Activated T-cell treated with anti-CD3 and anti-CD28 coated beads for 4 hours (primary cell): ENCODE data around the gene TMEM19.

Source experiments
- DNase-seq: peaks from one replicate; pipeline ENCODE4 v3.0.0-alpha.2; 2020

The TMEM19 gene

DNA sequence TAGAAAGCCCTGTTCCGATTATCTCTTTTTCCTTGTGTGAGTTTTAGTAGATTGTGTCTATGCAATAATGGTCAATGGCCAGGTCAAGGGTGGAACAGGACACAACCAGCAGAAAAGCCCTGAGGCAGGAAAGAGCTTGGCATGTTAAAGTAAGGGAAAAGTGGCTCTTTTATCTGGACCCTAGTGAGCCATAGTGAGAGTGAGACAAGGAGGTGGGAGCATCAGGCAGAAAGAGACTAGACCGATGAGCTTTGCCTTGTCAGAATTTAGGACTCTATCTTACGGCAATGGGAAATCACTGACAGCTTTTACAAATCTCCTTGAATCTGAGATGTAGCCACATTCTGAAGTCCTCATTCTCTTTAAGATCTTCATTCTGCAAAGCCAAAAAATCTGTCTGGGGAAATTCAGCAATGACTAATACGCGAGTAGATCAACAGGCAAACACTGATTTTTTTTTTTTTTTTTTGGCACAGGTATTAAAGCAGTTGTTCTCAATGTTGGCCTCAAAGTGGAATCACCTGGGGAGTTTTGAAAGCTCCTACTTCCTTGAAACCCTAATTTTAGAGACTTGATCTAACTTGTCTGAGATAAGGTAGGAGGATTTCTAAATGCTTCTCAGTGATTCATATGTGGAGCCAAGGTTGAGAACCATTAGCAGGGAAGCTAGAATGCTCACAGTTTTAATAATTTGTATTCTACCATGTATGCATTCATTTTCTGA is 33.9 kb downstream of the TMEM19 start:
- no peak for DNase-seq

- no peak for DNase-seq
Measured at GRCh38 chr12:71721783-71722505, 36.1 kb downstream of the TMEM19 start.

- no peak for DNase-seq
Measured at GRCh38 chr12:71725011-71725410, 39.1 kb downstream of the TMEM19 start.

GRCh38 chr12:71726548-71726947 is 40.7 kb downstream of the TMEM19 start:
- DNase-seq: no peak

GRCh38 chr12:71727958-71728357 is 42.1 kb downstream of the TMEM19 start:
- no peak for DNase-seq

DNA sequence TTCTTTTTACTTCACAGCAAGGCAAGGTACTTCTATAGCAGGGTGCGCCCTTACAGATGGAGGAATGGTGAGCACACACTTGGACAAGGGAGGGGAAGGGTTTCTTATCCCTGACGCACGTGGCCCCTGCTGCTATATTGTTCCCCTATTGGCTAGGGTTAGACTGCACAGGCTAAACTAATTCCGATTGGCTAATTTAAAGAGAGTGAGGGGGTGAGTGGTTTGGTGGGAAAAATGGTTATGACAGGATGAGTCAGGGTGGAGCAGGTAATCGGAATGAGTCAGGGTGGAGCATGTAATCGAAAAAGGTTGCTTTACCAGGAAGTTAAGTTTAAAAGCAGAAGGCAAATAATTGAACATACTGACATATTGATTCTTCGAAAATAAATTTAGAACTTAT is 45.1 kb downstream of the TMEM19 start:
- DNase-seq: no peak

GRCh38 chr12:71731439-71732356 is 45.8 kb downstream of the TMEM19 start:
- no peak for DNase-seq

- DNase-seq: no peak
Measured at GRCh38 chr12:71732357-71732712, 46.5 kb downstream of the TMEM19 start.

DNA sequence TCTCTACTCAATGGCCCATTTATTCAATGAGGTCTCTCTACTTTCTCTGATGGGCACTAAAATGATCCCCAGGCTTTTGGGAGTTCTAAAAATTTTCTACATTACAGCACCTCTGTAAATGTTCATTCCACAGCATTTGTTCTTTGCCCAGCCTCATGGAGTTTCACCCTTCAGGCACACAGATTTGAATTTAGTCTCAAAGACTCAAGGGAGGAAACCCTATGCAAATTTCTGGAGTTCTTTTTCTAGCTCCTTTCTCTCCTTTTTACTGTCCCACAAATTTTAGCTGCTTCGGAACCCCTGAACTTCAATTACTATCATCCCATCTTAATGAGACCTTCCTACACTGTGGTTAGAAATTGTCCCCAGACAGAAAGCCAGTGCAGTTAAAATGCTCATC is 51.3 kb downstream of the TMEM19 start:
- no peak for DNase-seq

- no peak for DNase-seq
Measured at GRCh38 chr12:71742998-71743397, 57.1 kb downstream of the TMEM19 start.

- DNase-seq: no peak
Measured at GRCh38 chr12:71744522-71745300, 58.8 kb downstream of the TMEM19 start.

- peak; percentile 36 for DNase-seq
Measured at GRCh38 chr12:71746974-71747611, 61.2 kb downstream of the TMEM19 start.

GRCh38 chr12:71748081-71748850 is 62.4 kb downstream of the TMEM19 start:
- no peak for DNase-seq

GRCh38 chr12:71749666-71750065 is 63.8 kb downstream of the TMEM19 start:
- no peak for DNase-seq

GRCh38 chr12:71752891-71753290 is 67.0 kb downstream of the TMEM19 start:
- DNase-seq: no peak
